ENCODE measurements around the gene APLP2.

GRCh38 chr11:130114281-130114680 lies 44.6 kb downstream of the APLP2 start:
- TF ChIP-seq CTCF (conservative IDR thresholded peaks at IDR 0.05) (peak; percentile 18), ZFX (IDR thresholded peaks at IDR 0.05) (no peak)

Measured in C4-2B (cell line).